Sigmoid colon (tissue), 4 donors: ENCODE results near the gene SLC39A2.

Source experiments
- POLR2A ChIP-seq, 2 donors: fragments of 450-650 bp; IDR thresholded peaks; one replicate each; pipeline ENCODE4 v1.6.1; 2016; ENCODE audit warnings: antibody characterized with exemption in 2 of 2, mild to moderate bottlenecking in 2 of 2, moderate library complexity in 2 of 2
- POLR2AphosphoS5 ChIP-seq, 4 donors: sonication (generic); formaldehyde crosslinking; IDR thresholded peaks; one replicate each; pipeline ENCODE4 v1.6.1; 2017; ENCODE audit warnings: antibody characterized with exemption in 4 of 4
- TF ChIP-seq, protein P1 (sequence below), 4 experiments: fragments of 450-650 bp in 3 of 4; fragments of 200-600 bp in 1 of 4; IDR thresholded peaks; one replicate each; pipeline ENCODE4 v1.5.1; 2016 to 2019; ENCODE audit warnings: antibody characterized with exemption in 4 of 4, mild to moderate bottlenecking in 3 of 4, moderate library complexity in 2 of 4

DNA sequence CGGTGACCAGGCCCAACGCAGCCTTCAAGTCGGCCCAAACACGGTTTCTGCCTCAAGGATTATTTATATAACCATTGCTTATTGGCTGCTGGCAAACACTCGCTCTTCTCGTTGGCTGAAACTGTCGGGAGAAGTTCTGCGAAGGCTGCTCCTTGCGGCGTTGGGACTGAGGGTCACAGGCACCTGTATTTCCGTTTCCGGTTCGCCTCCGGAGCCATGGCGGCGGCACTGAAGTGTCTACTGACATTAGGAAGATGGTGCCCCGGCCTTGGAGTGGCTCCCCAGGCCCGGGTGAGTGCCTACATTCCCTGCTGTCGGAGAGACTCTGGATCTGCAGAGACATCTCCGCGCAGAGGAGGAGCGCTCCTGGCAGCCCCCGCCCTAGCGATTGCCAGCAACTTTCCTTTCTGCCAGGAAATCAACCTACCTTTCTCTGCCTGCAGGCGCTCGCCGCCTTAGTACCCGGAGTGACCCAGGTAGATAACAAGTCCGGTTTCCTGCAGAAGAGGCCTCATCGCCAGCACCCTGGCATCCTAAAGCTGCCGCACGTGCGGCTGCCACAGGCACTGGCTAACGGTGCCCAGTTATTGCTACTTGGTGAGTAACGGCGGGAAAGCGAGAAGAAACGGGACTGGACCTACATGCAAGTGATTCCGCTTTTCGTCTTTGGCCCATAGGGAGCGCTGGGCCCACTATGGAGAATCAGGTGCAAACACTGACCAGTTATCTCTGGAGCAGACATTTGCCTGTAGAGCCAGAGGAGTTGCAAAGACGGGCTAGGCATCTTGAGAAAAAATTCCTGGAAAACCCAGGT lies 9.1 kb upstream of the SLC39A2 start, which contains the start of gene METTL17:
- TF ChIP-seq POLR2A (IDR thresholded peaks at IDR 0.05) (peak; percentile 75 to 79), POLR2AphosphoS5 (IDR thresholded peaks at IDR 0.05) (peak; percentile 54 to 92 (median 78))
- TF ChIP-seq, protein P1, sequence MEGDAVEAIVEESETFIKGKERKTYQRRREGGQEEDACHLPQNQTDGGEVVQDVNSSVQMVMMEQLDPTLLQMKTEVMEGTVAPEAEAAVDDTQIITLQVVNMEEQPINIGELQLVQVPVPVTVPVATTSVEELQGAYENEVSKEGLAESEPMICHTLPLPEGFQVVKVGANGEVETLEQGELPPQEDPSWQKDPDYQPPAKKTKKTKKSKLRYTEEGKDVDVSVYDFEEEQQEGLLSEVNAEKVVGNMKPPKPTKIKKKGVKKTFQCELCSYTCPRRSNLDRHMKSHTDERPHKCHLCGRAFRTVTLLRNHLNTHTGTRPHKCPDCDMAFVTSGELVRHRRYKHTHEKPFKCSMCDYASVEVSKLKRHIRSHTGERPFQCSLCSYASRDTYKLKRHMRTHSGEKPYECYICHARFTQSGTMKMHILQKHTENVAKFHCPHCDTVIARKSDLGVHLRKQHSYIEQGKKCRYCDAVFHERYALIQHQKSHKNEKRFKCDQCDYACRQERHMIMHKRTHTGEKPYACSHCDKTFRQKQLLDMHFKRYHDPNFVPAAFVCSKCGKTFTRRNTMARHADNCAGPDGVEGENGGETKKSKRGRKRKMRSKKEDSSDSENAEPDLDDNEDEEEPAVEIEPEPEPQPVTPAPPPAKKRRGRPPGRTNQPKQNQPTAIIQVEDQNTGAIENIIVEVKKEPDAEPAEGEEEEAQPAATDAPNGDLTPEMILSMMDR (IDR thresholded peaks at IDR 0.05), result peak in 2 of 4 experiments; percentile 11 to 25
